Measurements from ENCODE around the gene C1QL4.
A peak's percentile ranks its signal among the peaks of the same experiment; 100 is the strongest.

The C1QL4 gene

DNA sequence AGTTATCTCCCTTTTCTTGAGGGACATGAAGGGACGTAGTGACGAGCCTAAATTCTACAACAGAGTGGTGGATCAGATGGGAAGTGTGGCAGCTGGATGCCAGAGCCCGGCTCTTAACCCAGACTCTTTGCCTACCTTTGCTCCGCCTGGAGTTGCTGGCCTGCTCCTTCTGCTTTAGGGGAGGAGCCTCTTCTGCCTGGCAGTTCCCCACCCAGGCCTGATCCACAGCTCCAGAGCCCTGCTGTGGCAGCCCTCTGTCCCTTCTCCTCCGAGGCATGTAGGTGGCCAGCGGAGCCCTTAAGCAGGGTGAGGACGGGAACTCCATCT, 44.3 kb downstream of the C1QL4 start:
- no peak overlapping the region for H3K4me3 Mint-ChIP-seq
- no peak for DNase-seq

DNA sequence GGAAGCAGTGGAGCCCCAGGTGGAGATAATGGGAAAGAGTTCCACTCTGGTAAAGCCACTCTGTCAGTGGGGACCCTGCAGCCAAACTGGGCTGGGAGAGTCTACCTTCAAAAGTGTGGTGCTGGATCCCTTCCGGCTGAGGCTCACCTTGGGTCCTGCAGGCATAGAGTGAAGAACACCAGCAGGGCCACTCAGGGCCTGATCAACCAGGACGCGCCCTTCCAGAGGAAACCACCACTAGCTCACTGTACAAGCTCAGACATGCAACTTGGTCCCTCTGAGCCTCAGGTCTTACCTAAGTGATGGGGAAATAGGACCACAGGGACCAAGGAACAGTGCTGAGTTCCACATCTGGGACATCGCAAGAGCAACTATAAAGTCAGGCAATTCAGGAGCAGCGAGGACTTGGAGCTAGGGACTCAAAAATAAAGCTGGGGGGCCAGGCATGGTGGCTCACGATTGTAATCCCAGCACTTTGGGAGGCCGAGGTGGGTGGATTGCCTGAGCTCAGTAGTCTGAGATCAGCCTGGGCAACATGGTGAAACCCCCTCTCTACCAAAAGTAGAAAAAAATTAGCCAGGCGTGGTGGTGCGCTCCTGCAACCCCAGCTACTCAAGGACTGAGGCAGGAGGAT, 47.9 kb downstream of the C1QL4 start:
- H3K4me3 Mint-ChIP-seq, result no peak overlapping the region
- peaks cover 25% of the 10 kb centered on the region for H3K4me1 Mint-ChIP-seq
- no peak for DNase-seq
- peaks cover 73% of the 10 kb centered on the region for H3K27me3 Mint-ChIP-seq (ENCODE audit: low read depth, poor library complexity)
- H3K27ac Mint-ChIP-seq, result peak overlapping the region; percentile 28
- no peaks in the 10 kb centered on the region for H3K36me3 Mint-ChIP-seq (ENCODE audit: low read depth)
- peaks cover 5% of the 10 kb centered on the region for H3K9me3 Mint-ChIP-seq
- TF ChIP-seq, protein P1, sequence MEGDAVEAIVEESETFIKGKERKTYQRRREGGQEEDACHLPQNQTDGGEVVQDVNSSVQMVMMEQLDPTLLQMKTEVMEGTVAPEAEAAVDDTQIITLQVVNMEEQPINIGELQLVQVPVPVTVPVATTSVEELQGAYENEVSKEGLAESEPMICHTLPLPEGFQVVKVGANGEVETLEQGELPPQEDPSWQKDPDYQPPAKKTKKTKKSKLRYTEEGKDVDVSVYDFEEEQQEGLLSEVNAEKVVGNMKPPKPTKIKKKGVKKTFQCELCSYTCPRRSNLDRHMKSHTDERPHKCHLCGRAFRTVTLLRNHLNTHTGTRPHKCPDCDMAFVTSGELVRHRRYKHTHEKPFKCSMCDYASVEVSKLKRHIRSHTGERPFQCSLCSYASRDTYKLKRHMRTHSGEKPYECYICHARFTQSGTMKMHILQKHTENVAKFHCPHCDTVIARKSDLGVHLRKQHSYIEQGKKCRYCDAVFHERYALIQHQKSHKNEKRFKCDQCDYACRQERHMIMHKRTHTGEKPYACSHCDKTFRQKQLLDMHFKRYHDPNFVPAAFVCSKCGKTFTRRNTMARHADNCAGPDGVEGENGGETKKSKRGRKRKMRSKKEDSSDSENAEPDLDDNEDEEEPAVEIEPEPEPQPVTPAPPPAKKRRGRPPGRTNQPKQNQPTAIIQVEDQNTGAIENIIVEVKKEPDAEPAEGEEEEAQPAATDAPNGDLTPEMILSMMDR (IDR thresholded peaks at IDR 0.05), result no peak

More for the DNA sequence above, 44.3 kb downstream of the C1QL4 start:
- Mint-ChIP-seq H3K27me3 (ENCODE audit: low read depth, poor library complexity) (peaks cover 89% of the 10 kb centered on the region), H3K4me1 (peaks cover 26% of the 10 kb centered on the region), H3K9me3 (no peaks in the 10 kb centered on the region), H3K36me3 (ENCODE audit: low read depth) (no peaks in the 10 kb centered on the region), H3K27ac (no peak overlapping the region)
- TF ChIP-seq, protein P1 (IDR thresholded peaks at IDR 0.05), result no peak

DNA sequence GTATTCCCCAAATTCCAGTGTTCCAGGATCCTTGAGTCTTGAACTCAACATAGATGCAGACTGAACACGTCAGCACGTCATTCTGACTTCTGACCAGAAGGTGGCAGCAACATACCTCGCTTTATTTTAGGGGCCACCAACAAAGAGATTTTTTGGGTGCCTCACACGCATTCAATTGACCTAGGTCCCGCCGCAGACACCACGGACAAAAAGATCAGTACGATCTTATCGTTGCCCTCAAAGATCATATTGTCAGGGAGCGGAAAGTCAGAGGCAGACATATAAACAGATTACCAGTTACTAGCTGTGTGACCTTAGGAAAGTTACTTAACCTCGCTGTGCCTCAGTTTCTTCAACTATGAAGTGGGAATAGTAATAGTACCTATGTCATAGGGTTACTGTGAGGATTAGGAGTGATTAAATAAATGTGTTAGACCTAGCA, 48.6 kb downstream of the C1QL4 start:
- Mint-ChIP-seq H3K36me3 (ENCODE audit: low read depth) (no peaks in the 10 kb centered on the region), H3K4me3 (no peak overlapping the region), H3K27ac (no peak overlapping the region), H3K4me1 (peaks cover 19% of the 10 kb centered on the region), H3K27me3 (ENCODE audit: low read depth, poor library complexity) (peaks cover 67% of the 10 kb centered on the region), H3K9me3 (peaks cover 5% of the 10 kb centered on the region)
- TF ChIP-seq, protein P1 (IDR thresholded peaks at IDR 0.05), result peak; percentile 79
- DNase-seq, result peak; percentile 67

DNA sequence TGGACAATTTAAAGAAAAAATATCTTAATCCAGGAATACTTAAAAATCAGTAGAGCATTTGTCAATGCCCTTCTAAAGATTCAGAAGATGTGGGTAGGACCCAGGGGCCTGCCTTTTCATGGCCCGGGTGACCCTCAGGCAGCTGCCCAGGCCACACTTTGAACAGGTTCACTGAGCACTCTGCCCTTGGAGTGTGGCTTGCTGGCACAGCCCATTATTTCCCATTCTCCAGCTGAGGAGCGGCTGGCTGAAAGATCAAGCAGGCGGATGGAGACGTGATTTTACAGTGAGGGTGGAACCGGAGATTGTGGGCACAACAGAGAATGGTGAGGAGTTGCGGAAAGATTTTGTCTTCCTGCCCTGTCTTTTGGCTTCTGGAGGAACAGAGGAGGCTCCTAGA, 49.1 kb downstream of the C1QL4 start:
- DNase-seq, result no peak
- Mint-ChIP-seq H3K9me3 (peaks cover 5% of the 10 kb centered on the region), H3K4me1 (peaks cover 14% of the 10 kb centered on the region), H3K27ac (no peak overlapping the region), H3K36me3 (ENCODE audit: low read depth) (no peaks in the 10 kb centered on the region), H3K27me3 (ENCODE audit: low read depth, poor library complexity) (peaks cover 61% of the 10 kb centered on the region), H3K4me3 (no peak overlapping the region)
- TF ChIP-seq, protein P1 (IDR thresholded peaks at IDR 0.05), result no peak

DNA sequence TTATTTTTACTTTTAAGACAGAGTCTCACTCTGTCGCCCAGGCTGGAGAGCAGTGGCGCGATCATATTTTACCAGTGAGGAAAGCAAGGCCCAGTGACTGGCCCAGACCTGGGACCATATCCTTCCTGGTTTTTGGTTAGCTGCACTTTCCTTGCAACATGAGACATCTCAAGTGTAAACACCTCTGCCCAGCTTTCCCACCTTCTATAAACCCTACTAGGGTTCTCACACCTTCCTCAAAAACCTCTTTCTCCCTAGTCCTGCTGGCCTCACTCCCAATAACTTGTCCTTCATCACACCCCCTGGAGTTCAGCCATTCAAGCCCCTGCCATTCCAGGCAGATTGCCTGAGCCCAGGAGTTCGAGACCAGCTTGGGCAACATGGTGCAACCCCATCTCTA, 52.3 kb downstream of the C1QL4 start:
- Mint-ChIP-seq H3K36me3 (ENCODE audit: low read depth) (no peaks in the 10 kb centered on the region), H3K9me3 (peaks cover 5% of the 10 kb centered on the region), H3K4me1 (peaks cover 26% of the 10 kb centered on the region), H3K27me3 (ENCODE audit: low read depth, poor library complexity) (peaks cover 37% of the 10 kb centered on the region), H3K4me3 (no peak overlapping the region), H3K27ac (no peak overlapping the region)
- no peak for DNase-seq
- TF ChIP-seq, protein P1 (IDR thresholded peaks at IDR 0.05), result no peak
